ENCODE data around the gene GALNT18. TPM values are rescaled to one million over a fixed set of nuclear protein-coding genes. Genes with fewer than 3 reads are reported as not detected.

Gene GALNT18
- total RNA-seq, 1 donor: 11.7 TPM

DNA sequence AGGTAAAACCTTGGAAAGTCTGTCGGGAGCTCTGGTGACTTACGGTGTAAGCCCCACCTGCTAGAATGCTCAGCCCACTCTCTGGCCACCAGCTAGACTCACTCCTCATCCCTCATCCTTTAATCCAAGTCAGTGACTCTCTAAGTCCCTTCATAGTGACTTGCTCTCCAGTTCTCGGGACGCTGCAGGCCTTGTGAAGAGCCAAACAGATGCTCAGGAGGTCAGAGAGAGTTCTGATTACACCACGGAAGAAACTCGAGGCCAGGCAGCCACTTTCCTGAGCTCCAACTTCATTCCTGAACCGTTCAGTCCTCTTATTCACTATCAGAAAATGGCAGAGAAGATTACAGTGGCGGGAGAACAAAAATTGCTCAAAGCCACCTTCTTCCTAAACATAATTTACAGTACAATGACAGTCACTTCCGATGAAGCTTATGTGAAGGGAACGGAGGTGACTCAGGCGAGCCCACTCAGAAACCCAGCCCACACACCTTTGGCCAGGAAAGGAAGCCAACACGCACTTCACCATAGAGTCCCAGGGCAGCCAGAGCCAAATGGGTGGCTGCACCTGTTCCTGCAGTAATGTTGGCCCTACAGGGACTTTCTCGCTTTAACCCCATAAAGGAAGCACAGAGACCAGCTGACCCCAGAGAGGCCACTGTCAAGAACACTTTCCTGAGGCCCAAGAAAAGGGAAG is 100.4 kb downstream of the GALNT18 start:
- TF ChIP-seq, protein P1, sequence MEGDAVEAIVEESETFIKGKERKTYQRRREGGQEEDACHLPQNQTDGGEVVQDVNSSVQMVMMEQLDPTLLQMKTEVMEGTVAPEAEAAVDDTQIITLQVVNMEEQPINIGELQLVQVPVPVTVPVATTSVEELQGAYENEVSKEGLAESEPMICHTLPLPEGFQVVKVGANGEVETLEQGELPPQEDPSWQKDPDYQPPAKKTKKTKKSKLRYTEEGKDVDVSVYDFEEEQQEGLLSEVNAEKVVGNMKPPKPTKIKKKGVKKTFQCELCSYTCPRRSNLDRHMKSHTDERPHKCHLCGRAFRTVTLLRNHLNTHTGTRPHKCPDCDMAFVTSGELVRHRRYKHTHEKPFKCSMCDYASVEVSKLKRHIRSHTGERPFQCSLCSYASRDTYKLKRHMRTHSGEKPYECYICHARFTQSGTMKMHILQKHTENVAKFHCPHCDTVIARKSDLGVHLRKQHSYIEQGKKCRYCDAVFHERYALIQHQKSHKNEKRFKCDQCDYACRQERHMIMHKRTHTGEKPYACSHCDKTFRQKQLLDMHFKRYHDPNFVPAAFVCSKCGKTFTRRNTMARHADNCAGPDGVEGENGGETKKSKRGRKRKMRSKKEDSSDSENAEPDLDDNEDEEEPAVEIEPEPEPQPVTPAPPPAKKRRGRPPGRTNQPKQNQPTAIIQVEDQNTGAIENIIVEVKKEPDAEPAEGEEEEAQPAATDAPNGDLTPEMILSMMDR (IDR thresholded peaks at IDR 0.05; ENCODE audit: insufficient read depth, low read depth, low read length): no peak
- no peak for DNase-seq (ENCODE audit: low read depth)
- H3K4me3 ChIP-seq (ENCODE audit: low read depth, low read length): no peak overlapping the region

DNA sequence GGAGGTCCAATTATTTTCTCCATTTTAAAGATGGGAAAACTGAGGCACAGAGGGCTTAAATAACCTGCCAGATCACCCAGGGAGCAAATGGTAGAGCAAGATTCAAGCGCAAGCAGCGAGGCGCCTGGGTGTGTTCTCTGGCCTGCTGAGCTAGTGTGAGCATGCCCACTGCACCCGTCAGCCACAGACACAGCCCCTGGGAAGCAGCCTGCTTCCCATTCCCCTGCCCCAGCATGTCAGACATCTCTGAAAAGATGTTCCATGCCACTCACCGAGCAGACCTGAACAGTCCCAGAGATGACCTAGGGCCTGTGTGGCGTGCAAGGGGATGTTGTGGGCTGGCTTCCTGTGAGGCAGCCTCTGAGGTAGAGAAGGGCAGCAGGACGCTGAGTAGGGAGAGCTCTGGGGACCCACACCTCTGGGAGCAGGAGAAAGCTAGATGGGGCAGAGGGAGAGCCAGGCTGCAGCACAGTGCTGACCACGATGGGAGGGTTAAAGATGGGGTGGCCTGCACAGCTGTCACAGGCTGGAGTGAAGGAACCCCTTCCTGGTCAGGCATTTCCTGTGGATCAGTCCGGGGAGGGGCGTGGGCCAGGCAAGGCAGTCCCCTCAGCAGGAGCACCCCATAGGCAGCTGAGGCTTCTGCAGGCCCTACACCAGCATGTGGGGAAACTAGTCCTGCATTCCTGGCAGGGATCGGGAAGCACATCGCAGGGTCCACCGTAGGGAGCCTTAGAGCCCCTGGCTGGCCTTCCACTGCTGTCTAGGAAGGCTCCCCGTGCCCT is 101.4 kb downstream of the GALNT18 start:
- H3K4me3 ChIP-seq (ENCODE audit: low read depth, low read length): no peak overlapping the region
- TF ChIP-seq, protein P1 (IDR thresholded peaks at IDR 0.05; ENCODE audit: insufficient read depth, low read depth, low read length): no peak
- no peak for DNase-seq (ENCODE audit: low read depth)

DNA sequence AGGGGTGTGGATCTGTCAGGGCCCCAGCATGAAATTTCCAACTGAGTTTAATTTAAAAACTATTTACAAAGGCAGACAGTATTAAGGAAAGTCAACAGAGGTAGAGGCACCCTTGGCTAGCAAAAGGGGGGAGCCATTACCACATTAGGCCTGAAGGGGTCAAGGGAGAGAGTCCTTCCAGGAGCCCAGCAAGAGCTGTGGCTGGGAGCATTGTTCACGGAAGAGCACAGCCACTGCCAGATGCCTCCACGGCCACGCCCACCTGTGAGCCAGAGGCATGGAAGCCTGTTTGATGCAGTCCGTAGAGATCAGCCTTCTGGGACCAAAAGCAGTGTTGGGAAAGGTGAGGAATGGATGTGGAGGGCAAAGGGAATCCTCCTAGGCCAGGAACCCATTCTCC is 102.6 kb downstream of the GALNT18 start:
- TF ChIP-seq, protein P1 (IDR thresholded peaks at IDR 0.05; ENCODE audit: insufficient read depth, low read depth, low read length): no peak
- DNase-seq (ENCODE audit: low read depth): no peak
- no peak overlapping the region for H3K4me3 ChIP-seq (ENCODE audit: low read depth, low read length)

DNA sequence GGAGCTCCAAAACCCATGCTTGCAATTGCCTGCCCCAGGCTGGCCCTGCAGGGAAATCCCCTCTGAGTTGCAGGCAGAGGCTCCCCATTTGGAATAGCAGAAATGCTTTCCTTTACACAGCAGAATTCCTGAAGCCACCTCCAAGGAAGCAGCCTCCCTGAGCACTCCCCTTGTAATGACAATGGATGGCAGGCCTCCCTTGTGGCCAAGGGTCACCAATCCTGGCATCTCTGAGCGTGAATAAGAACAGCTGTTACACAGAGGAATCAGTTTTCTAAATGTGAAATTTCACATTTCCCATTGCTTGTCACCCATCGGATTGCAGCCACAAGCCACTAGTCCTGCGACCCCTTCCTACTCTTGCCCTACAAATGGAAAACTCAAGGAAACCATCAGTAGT is 107.6 kb downstream of the GALNT18 start:
- no peak for DNase-seq (ENCODE audit: low read depth)
- no peak overlapping the region for H3K4me3 ChIP-seq (ENCODE audit: low read depth, low read length)
- TF ChIP-seq, protein P1 (IDR thresholded peaks at IDR 0.05; ENCODE audit: insufficient read depth, low read depth, low read length): no peak

DNA sequence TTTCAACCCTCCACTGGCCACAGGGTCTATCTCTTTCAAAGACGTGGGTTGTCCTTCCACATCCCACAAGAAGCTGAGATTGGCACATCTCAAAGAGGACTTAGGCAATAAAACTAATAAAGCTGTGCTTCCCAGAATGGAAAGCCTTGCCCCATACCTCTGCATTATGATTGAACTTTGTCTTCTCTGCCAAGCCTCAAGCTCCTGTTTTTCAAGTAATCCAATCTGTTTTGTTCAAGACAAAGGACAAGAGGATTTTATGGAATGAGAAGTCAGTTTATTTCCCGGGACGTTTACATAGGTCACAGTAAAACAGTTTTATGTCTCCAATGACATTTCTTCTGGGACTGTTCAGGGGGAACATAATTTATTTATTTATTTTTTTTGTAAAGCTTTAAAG is 108.4 kb downstream of the GALNT18 start:
- TF ChIP-seq, protein P1 (IDR thresholded peaks at IDR 0.05; ENCODE audit: insufficient read depth, low read depth, low read length): no peak
- no peak overlapping the region for H3K4me3 ChIP-seq (ENCODE audit: low read depth, low read length)
- DNase-seq (ENCODE audit: low read depth): no peak

DNA sequence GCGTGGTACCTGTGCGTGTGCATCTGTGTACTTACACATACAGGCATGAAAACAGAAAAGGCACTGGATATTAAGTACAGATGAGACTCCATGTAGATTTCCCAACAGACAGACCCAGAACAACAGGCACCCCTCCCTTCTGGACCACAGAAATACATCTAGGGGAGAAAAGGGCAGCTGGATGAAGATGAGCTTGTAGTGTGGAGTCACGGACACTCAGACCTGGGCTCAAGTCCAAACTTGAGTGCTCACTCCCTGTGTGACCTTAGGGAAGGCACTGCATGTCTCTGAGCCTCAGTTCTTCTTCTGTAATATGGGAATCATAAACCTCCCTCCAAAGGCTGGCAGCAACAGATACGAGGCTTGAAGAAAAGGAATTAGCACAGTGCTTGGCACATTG is 108.9 kb downstream of the GALNT18 start:
- H3K4me3 ChIP-seq (ENCODE audit: low read depth, low read length): no peak overlapping the region
- TF ChIP-seq, protein P1 (IDR thresholded peaks at IDR 0.05; ENCODE audit: insufficient read depth, low read depth, low read length): no peak
- DNase-seq (ENCODE audit: low read depth): no peak
